C4-2B (cell line): Measurements from ENCODE around the gene OR2T6.
"Not testable (repeated sequence)": the region's sequence is repeated elsewhere in the genome, so short reads cannot be mapped to it uniquely, and the experiment has no call there.

ENCODE experiments used
- H3K27ac ChIP-seq: fragments of 450-650 bp; 2 replicates; pipeline ENCODE4 v1.5.1; 2017
- CTCF ChIP-seq: fragments of 450-650 bp; conservative IDR thresholded peaks from 2 replicates; pipeline ENCODE4 v1.5.1; 2017; ENCODE audit warnings: mild to moderate bottlenecking
- ZFX ChIP-seq: fragments of 450-650 bp; IDR thresholded peaks from 2 replicates; pipeline ENCODE4 v1.6.1; 2017

The OR2T6 gene

GRCh38 chr1:248406721-248407692 is 31.5 kb downstream of the OR2T6 start:
- no peak overlapping the region for H3K27ac ChIP-seq
- TF ChIP-seq ZFX, result no peak
- TF ChIP-seq CTCF, result no peak

- H3K27ac ChIP-seq, result no peak overlapping the region
- TF ChIP-seq CTCF (no peak), ZFX (no peak)
Observed at GRCh38 chr1:248416226-248416625, 40.7 kb downstream of the OR2T6 start.

GRCh38 chr1:248417854-248418253 is 42.3 kb downstream of the OR2T6 start:
- no peak overlapping the region for H3K27ac ChIP-seq
- TF ChIP-seq ZFX (no peak), CTCF (no peak)

GRCh38 chr1:248421384-248421783 is 45.8 kb downstream of the OR2T6 start:
- H3K27ac ChIP-seq, result no peak overlapping the region
- TF ChIP-seq ZFX, result no peak
- TF ChIP-seq CTCF, result no peak

- H3K27ac ChIP-seq, result not testable (repeated sequence)
Observed at GRCh38 chr1:248427526-248428191, 52.1 kb downstream of the OR2T6 start.

GRCh38 chr1:248428192-248428533 is 52.6 kb downstream of the OR2T6 start:
- not testable (repeated sequence) for H3K27ac ChIP-seq

- H3K27ac ChIP-seq, result not testable (repeated sequence)
Observed at GRCh38 chr1:248431683-248432082, 56.1 kb downstream of the OR2T6 start.

GRCh38 chr1:248432201-248432600 is 56.7 kb downstream of the OR2T6 start:
- not testable (repeated sequence) for H3K27ac ChIP-seq

GRCh38 chr1:248433811-248434415 is 58.4 kb downstream of the OR2T6 start:
- not testable (repeated sequence) for H3K27ac ChIP-seq

GRCh38 chr1:248434913-248435312 is 59.4 kb downstream of the OR2T6 start:
- not testable (repeated sequence) for H3K27ac ChIP-seq

- not testable (repeated sequence) for H3K27ac ChIP-seq
Observed at GRCh38 chr1:248436303-248436702, 60.8 kb downstream of the OR2T6 start.

- H3K27ac ChIP-seq, result not testable (repeated sequence)
Observed at GRCh38 chr1:248438668-248439067, 63.1 kb downstream of the OR2T6 start.

GRCh38 chr1:248439283-248439682 is 63.7 kb downstream of the OR2T6 start:
- H3K27ac ChIP-seq, result not testable (repeated sequence)
